Stimulated activated CD8-positive, alpha-beta memory T cell treated with anti-CD3 and anti-CD28 coated beads, Interleukin-12 subunit alpha, Interleukin-12 subunit beta, amount 100 ng/mL, for 4 hours (primary cell): ENCODE data around the gene MATCAP1.

Source experiments
- DNase-seq: peaks from one replicate; pipeline ENCODE4 v3.0.0-alpha.2; 2020; ENCODE audit warnings: low read depth

Gene MATCAP1

GRCh38 chr16:67190448-67191399 lies 7.0 kb upstream of the MATCAP1 start:
- DNase-seq: no peak

GRCh38 chr16:67190041-67190440 lies 6.3 kb upstream of the MATCAP1 start, which contains the start of gene EXOC3L1:
TSS of gene EXOC3L1 (minus strand) at chr16:67190136. CDS start at chr16:67189676, 460 bp downstream.
- no peak for DNase-seq

GRCh38 chr16:67188798-67189197 lies 5.0 kb upstream of the MATCAP1 start:
- DNase-seq: no peak

- DNase-seq: no peak
Observed at GRCh38 chr16:67188323-67188722, 4.6 kb upstream of the MATCAP1 start.

- DNase-seq: no peak
Observed at GRCh38 chr16:67187175-67187890, 3.6 kb upstream of the MATCAP1 start.

- no peak for DNase-seq
Observed at GRCh38 chr16:67186550-67186950, 2.8 kb upstream of the MATCAP1 start.

- DNase-seq: no peak
Observed at GRCh38 chr16:67185651-67186134, 1.9 kb upstream of the MATCAP1 start.

- DNase-seq: peak; percentile 63
Observed at GRCh38 chr16:67184995-67185650, 1.4 kb upstream of the MATCAP1 start.

- DNase-seq: no peak
Observed at GRCh38 chr16:67184453-67184994, 761 bp upstream of the MATCAP1 start.

- no peak for DNase-seq
Observed at GRCh38 chr16:67183284-67183626, 508 bp downstream of the MATCAP1 start.

- no peak for DNase-seq
Observed at GRCh38 chr16:67182288-67182687, 1.5 kb downstream of the MATCAP1 start.

- no peak for DNase-seq
Observed at GRCh38 chr16:67181346-67181745, 2.4 kb downstream of the MATCAP1 start.

- no peak for DNase-seq
Observed at GRCh38 chr16:67180166-67180565, 3.6 kb downstream of the MATCAP1 start.

GRCh38 chr16:67179421-67180080 lies 4.2 kb downstream of the MATCAP1 start:
- no peak for DNase-seq

GRCh38 chr16:67177743-67178699 lies 5.7 kb downstream of the MATCAP1 start:
- DNase-seq: no peak

GRCh38 chr16:67176662-67177061 lies 7.1 kb downstream of the MATCAP1 start:
- DNase-seq: no peak

GRCh38 chr16:67174706-67175231 lies 9.0 kb downstream of the MATCAP1 start:
- DNase-seq: no peak

- DNase-seq: peak; percentile 37
Observed at GRCh38 chr16:67173808-67174705, 9.7 kb downstream of the MATCAP1 start.

GRCh38 chr16:67173323-67173722 lies 10.4 kb downstream of the MATCAP1 start:
- DNase-seq: no peak
